OCI-LY3 (cell line): ENCODE measurements around the gene PPCDC.
"Not testable (repeated sequence)": the region's sequence is repeated elsewhere in the genome, so short reads cannot be mapped to it uniquely, and the experiment has no call there.

Experiments used
- CTCF ChIP-seq: fragments of 200-600, 300-600 bp; sonication (generic); IDR thresholded peaks from 2 replicates; pipeline ENCODE4 v1.5.1; 2014; ENCODE audit warnings: antibody characterized with exemption, low read length, low read depth
- EZH2phosphoT487 ChIP-seq: fragments of 200-600 bp; shearing (Covaris generic); IDR thresholded peaks from 2 replicates; pipeline ENCODE4 v1.6.1; 2018; ENCODE audit warnings: antibody characterized with exemption, mixed run types, low read depth

- not testable (repeated sequence) for TF ChIP-seq CTCF, EZH2phosphoT487
Measured at GRCh38 chr15:75077551-75077961, 54.2 kb downstream of the PPCDC start.
